H7 (cell line): ENCODE measurements around the gene ZNF165. TPM values are rescaled to one million over a fixed set of nuclear protein-coding genes. Genes with fewer than 3 reads are reported as not detected.
A peak's percentile ranks its signal among the peaks of the same experiment; 100 is the strongest.

Experiments used
- DNase-seq: peaks from one replicate; pipeline ENCODE4 v3.0.0; 2012
- H3K27me3 ChIP-seq: 2 replicates; pipeline ENCODE4 v1.6.0; 2011; ENCODE audit warnings: mild to moderate bottlenecking, low read length; ENCODE audit not compliant: control insufficient read depth, insufficient read depth
- H3K36me3 ChIP-seq: replicated peaks from 2 replicates; pipeline ENCODE4 v1.5.1; 2011; ENCODE audit warnings: low read length; ENCODE audit not compliant: control insufficient read depth, insufficient read depth
- H3K4me3 ChIP-seq: 2 replicates; pipeline ENCODE4 v1.5.1; 2011; ENCODE audit warnings: low read depth, mild to moderate bottlenecking, control low read depth, low read length, moderate library complexity; ENCODE audit not compliant: insufficient read depth
- total RNA-seq: library from RNA; depleted of rRNA; stranded (reverse); fragments of >200 nt; shearing (Covaris generic); gene quantifications from 2 replicates; pipeline ENCODE4 v1.2.3, GENCODE V29; 2014; rRNA removed

The ZNF165 gene
- total RNA-seq, 1 experiment from 2014 or later, result 2.1 TPM

DNA sequence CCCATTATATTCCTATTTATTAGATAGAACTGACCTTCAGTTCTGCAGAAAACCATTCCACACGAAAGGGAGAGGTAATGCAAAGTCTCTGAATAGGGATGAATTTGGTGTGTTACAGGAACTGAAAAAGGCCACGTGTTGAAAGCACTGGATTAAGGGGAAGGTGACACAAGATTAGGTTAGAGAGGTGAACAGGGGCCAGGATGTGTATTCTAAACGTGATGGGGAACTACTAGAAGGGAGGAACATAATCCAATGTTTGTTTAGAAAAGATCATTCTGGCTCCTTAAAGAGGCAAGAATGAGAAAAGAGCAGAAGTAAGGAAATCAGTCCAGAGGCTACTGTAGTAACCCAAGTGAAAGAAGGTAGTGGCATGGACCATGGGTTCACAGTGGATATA is 55.0 kb downstream of the ZNF165 start:
- no peak overlapping the region for H3K4me3 ChIP-seq
- H3K27me3 ChIP-seq, result no peaks in the 10 kb centered on the region
- DNase-seq, result no peak
- no peaks in the 10 kb centered on the region for H3K36me3 ChIP-seq

DNA sequence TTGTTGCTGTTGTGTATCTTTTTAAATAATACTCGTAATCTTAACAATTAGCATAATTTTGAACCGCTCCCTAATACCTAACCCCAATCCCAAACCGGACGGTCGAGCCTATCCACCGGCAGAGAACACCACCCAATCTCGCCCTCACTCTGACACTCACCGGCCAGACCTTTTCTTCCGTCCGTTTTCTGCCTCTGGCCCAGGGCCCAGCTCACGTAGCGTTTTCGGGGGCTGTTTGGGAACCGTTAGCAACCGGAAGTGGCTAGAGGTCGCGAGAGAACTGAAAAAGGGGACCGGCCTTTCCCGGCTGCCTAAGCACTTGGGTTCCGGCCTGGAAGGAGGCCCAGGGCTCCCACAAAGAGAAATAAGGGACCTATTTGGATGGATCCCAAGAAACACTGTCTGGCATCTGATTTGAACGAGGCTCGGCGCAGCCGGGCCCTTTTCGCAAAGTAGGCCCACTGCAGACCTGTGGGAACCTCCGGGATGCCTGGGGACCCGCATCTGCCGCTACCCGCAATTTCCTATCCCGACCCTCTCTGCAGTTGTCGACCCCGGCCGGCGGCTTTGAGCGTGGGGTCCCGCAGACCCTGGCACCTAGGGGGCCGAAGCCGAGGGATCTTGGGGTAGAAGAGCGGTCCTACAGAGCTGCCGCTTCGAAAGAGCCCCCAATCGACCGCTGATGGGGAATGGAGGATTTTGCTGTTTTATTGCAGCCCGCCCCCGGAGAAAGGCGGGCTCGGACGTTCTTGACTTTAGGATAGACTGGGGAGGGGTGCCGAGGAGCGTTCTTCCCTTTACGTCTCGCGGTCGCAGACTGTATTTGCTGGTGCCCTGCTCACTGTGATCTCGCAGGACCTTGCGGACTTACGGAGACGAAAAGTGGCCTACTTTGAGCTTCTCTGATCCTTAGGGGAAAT is 56.5 kb downstream of the ZNF165 start:
- DNase-seq, result peak; percentile 75
- H3K36me3 ChIP-seq, result no peaks in the 10 kb centered on the region
- no peaks in the 10 kb centered on the region for H3K27me3 ChIP-seq
- H3K4me3 ChIP-seq, result peak overlapping the region; percentile 81

DNA sequence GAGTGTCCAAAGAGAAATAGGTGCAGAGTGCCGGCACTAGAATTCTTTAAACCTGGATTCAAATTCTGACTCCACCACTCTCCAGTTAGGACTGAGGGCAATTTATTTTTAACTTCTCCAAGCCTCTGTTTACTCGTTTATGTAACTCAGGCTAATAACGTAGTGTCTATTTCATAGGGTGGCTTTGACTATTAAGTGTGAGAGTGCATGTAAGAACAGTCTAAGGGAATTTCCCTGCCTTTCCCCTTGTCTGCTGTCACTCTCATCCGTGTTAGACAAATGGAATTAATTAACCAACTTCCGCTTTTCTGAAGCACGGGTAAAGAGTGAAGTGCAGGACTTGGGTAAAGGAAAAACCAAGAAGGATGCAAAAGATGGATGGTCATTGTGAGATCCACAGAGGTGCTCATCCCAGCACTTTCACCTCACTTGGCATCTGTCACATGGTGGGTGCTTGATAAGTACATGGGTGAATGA is 57.2 kb downstream of the ZNF165 start:
- Histone ChIP-seq H3K36me3 (no peaks in the 10 kb centered on the region), H3K4me3 (peak overlapping the region; percentile 81), H3K27me3 (no peaks in the 10 kb centered on the region)
- DNase-seq, result no peak

Other genes starting within 250 kb of the ZNF165 start
- gene OR2B2, start 168.2 kb upstream of the ZNF165 start, total RNA-seq, result not detected in 2 replicates
- not detected in 2 replicates for gene OR2B6, start 123.3 kb upstream of the ZNF165 start, total RNA-seq
- 4.0 and 4.3 TPM in 2 replicates for gene ZSCAN16, start 44.0 kb downstream of the ZNF165 start, total RNA-seq
- gene ZKSCAN8, start 61.3 kb downstream of the ZNF165 start, total RNA-seq, result 13.4 and 18.6 TPM in 2 replicates
- gene ZSCAN9, start 144.7 kb downstream of the ZNF165 start, total RNA-seq, result 15.6 and 20.4 TPM in 2 replicates
- 5.6 and 6.7 TPM in 2 replicates for gene ZKSCAN4, start 171.7 kb downstream of the ZNF165 start, total RNA-seq
- gene NKAPL, start 178.7 kb downstream of the ZNF165 start, total RNA-seq, result not detected in 2 replicates
- gene ZSCAN26, start 186.6 kb downstream of the ZNF165 start, total RNA-seq, result 11.0 and 14.8 TPM in 2 replicates
- gene PGBD1, start 201.0 kb downstream of the ZNF165 start, total RNA-seq, result 6.3 and 6.8 TPM in 2 replicates